Stimulated activated CD8-positive, alpha-beta memory T cell treated with anti-CD3 and anti-CD28 coated beads, Interleukin-4, amount 100 ng/mL, for 24 hours (primary cell): ENCODE results near the gene KCNJ1.
A peak's percentile ranks its signal among the peaks of the same experiment; 100 is the strongest.

ENCODE experiments used
- DNase-seq: peaks from one replicate; pipeline ENCODE4 v3.0.0-alpha.2; 2020; ENCODE audit warnings: low read depth

Gene KCNJ1

DNA sequence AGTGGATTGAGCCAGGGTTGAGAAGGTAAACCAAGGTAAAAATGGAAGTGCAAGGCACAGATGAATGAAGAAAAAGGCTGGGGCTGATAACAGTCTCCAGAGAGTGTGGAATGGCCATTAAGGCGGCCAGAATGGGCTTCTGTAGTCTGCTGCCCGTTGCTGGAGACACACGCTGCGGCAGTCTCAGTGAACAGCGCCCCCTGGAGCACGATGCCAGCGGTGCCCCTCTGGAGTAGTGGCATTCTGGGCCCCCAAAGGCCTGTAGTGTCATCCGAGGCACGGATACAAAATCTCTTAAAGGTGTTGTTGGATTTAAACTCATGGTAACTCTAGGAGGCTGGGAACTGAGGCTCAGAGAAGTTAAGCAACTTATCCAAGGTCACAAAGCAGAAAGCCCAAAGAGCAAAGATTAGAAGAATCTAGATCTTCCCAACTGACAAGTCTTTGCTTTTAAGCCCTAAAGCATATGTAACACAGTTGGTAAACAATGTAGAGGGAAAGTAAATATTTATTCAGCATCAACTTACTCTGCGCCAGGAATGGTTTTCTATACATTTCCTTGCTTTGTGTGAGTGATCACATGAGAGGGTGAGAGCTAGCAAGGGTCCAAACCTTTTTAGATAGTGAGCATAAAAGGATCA, 18.2 kb downstream of the KCNJ1 start:
- DNase-seq: peak; percentile 45

DNA sequence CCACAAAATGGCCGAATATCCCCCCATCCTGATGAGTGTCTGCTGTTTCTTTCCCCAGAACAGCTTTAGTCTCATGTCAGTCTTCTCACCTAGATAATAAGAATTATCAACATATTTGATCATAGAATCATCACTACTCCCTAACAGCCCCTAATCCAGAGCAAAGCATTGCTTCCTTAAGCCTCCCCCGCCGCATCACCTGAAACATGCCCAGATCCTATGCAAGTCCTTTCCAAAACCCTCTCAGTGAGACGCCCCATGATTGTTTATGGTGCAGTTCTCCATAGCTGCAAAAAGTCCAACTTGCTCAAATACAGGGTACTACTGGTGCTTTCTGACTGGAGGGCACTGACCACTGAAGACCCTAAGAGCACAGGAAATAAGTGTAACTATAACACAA, 20.1 kb downstream of the KCNJ1 start:
- no peak for DNase-seq

DNA sequence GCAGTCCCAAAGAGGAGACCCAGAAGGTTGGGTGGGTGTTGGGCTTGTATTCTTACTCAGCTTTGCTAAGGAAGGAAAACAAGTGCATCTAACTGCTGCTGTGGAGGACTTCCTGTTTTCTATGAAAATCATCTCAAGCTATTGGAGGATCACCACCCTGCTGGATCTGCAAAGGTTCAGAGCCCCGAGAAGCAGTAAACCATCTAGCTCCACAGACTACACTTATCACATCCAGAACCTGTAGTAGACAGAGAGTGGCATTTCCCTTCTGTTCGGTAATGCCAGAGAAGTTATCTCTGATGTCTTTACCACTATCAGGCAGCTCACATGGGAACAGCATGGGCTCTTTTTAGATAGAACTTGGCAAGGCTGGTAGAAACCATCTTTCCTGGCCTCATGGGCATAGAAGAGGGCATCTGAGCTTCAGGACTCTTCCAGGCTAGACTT, 21.7 kb downstream of the KCNJ1 start:
- DNase-seq: no peak

DNA sequence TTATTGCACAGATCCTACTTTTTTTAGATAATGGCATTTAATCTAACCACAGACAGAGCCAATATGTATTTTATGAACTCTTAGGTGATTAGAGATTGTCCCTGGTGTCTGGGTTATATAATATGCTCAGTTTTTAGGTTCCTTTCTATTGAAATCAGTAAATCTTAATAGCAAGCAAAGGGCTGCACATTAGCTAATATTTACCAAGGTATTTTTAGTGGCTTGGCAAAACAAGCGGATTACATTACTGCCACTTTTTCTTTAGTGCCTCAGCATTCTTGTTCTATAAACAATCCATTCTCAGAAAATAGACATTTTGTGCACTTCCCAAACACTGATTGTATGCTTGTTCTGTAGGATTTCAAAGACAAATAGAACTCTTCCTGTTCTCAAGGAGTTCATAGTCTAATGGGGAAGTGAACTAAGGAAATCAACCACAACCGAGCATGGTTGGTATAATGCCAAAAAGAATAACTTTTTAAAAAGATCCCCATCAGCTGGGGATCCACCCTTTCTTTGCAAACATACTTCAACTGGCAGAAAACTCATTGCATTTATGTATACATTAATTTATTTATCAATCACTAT, 23.8 kb downstream of the KCNJ1 start:
- no peak for DNase-seq

DNA sequence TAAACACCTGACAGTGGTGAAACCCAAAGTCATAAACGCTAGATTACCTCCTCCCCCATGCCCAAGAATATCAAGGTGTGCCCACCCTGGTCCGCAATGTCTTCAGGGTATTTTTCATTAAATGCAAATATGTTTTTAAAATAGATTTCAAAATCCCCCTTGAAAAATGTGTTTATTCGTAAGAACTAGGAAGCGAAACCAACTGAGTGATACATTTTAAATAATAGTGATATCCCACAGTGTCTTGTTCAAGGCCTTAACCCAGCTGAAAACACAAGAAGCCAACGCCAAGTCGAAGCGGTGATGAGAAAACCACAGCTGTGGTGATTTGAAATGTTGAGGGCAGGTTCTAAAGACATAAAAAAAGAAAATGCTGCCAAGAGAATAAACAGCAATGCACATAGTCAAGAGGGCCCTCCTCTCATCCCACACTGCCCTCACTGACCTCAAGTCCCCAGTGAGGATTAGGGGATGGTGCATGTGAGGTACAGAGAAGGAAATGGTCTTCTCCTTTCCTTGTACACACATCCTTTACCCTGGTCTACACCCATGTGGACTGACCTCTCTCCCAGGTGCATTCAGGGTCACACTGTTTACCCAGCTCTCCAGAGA, 25.5 kb downstream of the KCNJ1 start:
- no peak for DNase-seq

DNA sequence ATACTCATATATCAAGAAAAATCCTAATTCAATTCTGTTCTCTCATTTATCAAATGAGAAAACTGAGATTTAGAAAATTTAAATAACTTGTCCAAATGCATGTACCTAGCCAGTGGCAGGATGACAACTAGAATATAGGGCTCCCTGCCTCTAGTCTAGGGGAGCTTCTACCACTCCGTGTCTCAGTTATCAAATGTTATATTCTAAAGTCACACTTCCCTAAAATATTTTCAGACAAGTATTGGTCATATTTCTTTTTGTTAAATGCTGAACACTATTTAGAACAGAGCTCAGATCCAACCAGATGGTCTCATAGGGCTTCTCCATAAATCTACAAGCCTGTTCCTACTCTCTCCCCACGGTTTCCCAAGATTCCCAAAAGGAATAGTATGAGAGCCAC, 26.3 kb downstream of the KCNJ1 start:
- no peak for DNase-seq

DNA sequence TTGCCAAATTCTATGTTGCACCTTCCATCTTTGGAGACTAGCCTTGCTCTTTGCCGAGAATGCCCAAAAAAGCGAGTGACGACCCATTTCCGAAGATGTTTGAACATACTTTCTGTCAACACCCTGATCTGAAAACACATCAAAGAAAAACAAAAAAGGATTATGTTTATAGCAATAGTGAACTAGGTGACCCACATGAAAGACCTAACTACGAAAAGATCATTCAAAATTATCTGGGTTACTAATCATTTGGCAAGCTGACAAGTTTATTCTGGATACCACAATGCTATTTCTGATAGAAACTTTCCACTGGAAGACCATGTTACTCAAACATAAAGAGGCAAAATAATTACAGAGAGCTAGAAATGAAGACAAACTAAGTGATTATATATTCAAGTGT, 27.0 kb downstream of the KCNJ1 start:
- no peak for DNase-seq

DNA sequence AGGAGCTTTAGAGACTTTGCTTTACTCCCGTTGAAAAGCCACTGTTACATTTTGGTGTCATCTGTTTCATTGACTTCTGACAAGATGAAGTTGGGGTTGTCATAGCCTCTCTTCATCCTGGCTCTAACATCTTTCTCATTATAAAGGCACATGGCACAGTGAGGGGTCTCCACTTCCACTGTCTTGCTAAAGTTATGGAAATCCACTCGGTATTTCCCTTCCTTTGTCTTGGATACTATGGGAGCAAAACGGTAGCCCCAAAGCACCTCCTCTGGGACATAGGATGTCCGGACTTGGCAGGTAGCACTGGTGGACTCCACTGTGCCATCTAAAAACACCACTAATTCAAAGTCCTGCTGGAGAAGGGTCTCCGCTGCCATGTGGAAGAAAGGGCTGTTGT, 28.0 kb downstream of the KCNJ1 start:
- no peak for DNase-seq

DNA sequence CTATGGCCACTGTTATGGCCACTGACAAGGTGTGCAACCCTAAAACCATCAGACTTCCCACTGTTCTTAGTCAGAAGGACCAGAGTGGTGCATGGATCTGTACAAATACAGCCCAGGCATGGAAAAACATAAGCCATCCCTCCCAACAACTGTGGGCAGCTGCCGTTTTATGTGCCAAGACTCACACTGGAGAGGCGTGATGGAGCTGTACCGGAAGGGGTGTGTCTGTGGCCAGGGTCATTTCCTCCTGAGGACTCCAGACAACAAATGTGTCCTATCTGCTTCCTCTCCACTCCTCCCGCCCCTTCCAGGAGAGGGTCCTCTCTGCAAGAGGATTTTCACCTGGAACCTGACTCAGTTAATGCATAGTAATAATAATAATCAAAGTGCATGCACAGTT, 29.5 kb downstream of the KCNJ1 start:
- no peak for DNase-seq

DNA sequence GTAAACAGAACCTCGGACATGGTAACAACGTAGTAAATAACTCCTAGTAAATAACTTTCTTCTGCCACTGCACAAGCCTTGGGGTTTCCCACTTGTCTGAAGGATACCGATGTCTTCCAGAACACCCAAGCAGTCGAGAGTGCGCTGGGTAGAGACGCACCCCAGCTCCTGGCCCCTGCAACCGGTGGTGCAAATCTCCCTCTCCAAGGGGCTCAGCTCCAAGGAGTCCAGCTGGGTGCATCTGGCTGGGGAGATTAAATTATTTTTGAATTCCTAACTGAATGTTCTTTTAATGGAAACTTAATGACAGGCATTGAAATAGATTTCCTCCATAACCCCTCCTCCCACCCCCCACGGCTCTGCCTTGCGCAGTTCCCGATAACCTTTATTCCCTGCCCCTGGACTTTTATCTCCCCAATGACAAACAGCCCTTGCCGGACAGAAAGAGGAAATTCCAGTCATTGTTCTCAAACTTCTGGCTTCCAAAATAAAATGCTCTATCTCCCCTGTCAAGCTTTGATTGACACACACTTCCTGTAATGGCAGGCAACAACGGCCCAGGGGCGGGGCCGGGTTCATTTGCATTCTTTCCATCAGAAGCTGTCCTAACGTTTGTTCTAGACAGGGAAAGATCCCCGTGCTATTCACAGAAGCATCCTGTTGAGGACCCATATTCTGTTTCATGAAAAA, 31.2 kb downstream of the KCNJ1 start:
- no peak for DNase-seq

DNA sequence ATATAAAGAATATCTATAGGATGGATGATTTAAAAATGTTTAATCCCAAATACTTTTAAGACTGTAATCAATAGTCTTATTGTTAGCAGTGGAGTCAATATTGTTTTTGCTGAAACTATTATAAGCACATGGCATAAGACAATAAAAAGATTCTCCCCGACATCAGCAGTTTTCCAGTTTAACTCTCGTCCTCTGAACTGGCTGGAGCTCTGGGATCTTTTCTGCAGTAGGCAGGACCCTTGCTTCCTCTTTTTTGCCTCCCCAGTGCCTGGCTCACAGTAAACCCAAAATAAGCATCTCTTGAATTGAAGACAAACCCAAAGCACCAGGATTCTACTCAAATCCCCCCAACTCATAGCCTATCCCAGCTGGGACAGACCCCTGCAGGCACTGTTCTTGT, 32.9 kb downstream of the KCNJ1 start:
- DNase-seq: no peak

DNA sequence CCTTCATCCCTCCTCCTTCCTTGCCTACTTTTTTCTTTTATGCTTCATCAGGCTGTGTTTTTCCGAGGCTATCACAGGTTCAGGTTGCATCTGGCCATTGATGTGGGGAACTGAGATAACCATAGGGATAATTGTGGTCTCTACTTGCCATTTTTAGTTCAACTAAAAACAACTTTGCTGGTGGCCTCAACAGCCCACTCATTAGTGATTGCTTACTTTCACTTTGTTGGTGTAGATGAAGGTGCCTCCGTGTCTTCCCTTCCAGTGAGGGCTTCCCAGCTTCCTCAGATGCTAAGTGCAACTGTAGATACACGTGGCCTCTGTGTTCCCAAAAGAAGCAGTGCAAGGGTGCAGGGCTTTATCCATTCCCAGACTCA, 35.0 kb downstream of the KCNJ1 start:
- no peak for DNase-seq

DNA sequence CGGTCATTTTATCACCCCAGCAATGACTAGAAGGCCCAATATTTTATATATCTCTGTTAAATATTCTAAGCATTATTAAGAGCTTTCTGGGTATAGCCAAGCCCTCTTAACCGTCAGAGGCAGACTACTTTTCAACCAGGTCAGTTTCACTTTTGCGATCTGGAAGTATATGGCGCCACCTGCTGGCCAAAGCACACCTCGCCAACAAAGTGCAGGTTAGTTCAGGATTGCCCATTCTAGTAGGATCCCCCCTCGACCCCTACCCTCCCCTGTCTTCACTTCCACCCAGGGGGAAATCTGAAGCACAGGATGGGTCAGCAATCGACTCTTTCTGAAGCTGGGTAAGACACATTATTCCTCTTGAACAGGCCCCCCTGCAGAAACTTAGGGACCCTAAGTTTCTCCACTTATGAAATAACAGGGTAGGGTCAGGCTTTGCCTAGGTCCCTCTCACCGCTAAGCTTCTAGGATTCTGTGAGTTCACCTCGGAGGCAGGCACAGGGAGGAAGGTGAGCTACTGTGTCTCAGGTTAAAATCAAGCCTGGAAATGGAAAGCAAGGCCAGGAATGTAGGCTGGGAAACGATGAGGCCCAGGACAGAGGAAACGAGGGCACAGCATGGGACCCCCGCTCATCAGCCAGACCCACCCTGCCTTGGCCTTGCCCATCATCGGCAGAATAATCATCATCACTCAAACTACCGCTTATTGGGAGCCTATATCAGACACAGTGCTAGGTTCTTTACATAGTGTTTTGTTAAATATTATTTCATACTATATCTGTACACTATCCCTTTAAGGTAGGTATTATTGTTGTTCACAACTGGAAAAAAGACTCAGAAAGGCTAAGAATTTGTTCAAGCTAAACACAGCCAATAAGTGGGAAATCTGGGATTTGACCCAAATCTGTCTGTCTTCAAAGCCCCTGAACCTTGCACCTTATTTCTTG, 35.6 kb downstream of the KCNJ1 start:
- DNase-seq: peak; percentile 76

DNA sequence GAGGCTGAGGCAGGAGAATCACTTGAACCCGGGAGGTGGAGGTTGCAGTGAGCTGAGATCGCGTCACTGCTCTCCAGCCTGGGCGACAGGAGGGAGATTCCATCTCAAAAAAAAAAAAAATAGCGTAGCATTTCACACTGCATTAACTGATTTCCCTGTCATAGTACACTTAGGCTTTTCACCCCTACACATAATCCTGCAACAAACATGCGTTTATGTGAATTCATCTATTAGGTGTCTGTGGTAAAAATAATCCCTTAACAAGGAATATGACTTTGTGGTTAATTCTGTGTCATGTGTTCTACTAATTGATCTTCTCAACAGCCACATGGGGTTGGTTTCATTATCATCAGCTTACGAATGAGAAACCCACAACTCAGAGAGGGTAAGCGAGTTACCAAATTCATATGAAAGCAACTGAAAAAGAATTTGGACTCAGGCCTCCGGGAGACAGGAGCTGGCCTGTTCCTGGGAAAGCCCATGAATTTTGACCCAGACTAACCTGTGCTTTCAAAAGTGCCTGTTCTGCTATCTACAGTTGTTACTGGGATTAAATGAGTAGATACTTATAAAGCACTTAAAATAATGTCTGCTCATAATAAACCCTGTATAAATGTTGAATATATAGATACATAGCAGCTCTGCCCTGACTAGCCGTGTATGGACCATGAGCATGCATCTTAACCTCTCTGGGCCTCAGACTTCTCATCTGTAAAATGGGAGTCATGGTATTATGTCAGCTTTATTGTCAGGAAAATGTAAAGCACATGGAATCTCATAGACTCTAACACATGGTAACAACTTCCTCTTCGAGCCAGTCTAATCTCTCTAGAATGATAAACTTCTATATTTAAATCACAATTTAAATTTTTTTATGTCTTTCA, 36.6 kb downstream of the KCNJ1 start:
- DNase-seq: no peak

DNA sequence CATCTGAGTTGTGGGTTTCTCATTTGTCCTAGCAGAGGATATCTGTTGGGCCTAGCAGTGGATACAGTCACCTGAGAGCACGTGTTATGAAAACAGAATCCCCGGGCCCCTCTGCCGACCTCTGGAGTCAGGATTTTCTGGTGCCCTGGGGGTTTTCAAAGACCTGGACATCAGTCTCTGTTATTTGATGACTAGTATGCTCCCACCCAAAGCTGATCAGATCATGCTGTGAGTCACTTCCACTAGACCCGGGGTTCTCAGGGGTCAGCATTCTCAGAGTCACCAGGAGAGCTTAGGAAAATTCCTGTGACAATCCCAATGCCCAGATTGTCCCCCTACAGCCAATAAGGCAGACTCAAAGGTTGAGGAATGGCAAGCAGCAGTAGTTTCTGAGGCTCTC, 38.7 kb downstream of the KCNJ1 start:
- DNase-seq: no peak

DNA sequence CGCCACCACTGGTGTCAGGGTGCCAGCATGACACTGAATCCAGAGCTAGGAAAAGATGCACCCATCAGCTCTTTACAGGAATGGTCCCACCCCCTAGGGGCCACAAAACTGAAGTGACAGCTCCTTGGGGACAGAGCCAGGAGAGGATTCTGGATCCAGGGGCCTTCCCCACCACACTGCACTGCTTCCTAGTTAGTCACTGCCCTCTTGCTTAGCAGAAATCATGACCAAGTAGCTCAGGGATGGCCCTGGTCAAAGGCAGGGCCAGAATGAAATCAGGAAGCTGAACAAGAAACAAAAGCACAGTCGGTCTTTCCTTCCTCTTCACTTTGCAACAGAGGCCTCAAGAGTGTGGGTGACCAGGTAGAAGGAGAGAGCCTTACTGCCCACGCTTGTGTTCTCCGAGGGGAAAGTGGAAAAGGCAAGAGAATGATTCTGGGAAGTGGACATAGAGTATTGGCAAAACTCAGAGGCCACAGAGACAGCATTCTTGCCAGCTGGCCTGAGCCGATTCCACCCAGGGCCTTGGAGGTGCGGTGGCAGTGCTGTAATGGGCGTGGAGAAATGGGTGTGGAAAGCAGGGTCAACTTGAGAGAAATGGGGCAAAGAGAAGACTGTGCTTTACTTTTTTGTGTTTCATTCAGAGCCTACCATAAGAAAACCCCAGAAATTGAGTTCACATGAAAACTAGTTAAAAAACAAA, 39.8 kb downstream of the KCNJ1 start:
- DNase-seq: no peak

DNA sequence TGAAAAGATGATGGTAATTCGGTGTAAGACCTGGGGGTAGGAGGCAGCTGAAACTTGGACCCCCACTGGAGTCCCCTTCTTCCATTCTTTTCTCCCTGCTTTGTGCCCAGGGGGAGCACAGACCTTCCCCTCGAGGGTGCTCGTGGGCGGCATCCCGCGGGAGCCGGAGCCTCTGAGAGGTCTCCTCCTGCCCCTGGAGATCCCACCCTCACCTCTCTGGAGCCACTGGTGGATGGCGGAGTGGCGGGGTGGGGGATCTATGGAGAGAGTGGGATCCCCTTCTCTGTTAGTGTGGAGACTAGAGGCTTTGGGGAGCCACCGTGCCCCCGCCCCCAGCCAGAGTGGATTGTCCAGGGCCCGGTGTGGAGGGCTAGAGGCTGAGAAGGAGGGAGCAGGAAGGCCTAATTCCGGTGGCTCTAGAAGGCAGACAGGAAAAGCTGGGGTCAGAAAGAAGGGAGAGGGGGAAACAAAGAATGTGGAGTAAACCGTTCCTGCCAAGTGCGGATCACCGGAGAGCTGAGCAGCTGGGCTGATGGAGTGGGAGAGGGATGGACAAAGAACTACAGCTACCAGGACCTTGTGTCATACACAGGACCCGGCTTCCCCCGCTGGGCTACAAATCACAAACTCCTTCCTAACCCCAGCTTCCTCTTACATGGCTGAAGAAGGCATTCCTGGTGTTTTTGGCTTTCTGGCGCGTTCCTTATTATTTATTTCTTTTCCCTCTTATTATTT, 41.9 kb downstream of the KCNJ1 start:
- DNase-seq: no peak

DNA sequence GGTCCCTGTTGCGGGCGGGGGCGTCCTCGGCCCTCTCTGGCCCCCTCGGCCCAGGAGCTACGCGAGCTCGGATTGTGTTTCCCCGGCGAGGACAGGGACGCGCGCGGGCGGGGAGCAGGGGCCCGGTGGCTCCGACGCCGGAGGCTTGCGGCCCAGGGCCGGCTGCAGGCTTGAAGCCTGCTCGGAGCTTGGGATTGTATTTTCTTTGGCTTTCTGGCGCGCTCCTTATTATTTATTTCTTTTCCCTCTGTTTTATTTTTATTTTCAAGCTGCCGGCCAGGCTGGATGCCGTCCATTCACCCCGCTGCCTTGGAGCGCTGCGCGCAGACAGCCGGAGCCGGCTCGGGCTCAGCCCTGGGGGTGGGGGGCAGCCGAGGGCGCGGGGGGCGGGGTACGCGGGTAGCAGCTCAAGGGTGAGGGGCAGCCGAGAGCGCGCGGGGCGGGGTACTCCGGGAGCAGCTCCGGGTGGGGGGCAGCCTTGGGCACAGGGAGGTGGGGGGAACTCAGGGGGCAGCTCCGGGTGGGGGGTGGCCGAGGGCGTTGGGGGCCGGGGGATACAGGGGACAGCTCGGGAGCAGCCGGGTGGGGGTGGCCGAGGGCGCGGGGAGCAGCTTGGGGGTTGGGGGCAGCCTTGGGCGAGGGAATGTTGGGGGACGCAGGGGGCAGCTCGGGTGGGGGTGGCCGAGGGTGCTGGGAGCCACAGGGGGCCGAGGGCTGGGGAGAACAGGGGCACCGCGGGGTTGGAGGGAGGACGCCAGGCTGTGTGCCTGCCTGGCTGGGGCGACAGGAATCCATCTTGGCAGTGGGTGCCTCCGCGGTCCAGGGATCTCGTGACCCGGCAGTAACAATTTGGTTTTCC, 42.7 kb downstream of the KCNJ1 start:
- no peak for DNase-seq

DNA sequence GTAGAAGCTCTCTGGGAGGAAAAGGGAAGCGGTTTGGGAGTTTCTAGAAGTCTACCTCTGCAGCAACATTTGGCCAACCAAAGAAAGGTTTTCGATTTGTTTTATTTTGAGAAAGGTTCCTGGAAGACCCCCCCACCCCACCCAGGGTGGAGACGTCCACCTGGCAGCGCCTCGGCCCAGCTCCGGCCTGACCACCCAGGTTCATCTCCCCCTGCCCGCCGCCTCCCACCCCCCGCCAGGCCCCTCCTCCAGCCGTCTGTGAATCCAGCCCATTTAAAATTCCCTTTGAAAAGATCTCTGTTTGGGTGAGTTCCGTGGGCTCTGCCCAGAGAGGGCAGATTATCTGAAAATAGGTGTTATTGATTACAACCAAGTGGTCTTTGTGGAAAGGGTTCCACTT, 43.3 kb downstream of the KCNJ1 start:
- DNase-seq: no peak
